Activated naive CD4-positive, alpha-beta T cell (primary cell): ENCODE data around the gene ZBTB7A.

Source experiments
- DNase-seq, 4 experiments: peaks; one replicate each; lab custom pipeline; 2025; lab: John Stamatoyannopoulos, UW

ZBTB7A gene

GRCh38 chr19:4094291-4094690 lies 27.6 kb upstream of the ZBTB7A start:
- no peak for DNase-seq

GRCh38 chr19:4093643-4094175 lies 27.0 kb upstream of the ZBTB7A start:
- no peak for DNase-seq

GRCh38 chr19:4090356-4091220 lies 23.9 kb upstream of the ZBTB7A start:
- no peak for DNase-seq

- no peak for DNase-seq
Measured at GRCh38 chr19:4089946-4090345, 23.2 kb upstream of the ZBTB7A start.

GRCh38 chr19:4089400-4089908 lies 22.8 kb upstream of the ZBTB7A start:
- DNase-seq = peak in 2 of 4 experiments; percentile 18 to 20

GRCh38 chr19:4088975-4089374 lies 22.3 kb upstream of the ZBTB7A start:
- peak in 1 of 4 experiments; percentile 12 for DNase-seq

GRCh38 chr19:4087787-4088679 lies 21.3 kb upstream of the ZBTB7A start:
- no peak for DNase-seq

- no peak for DNase-seq
Measured at GRCh38 chr19:4086411-4086867, 19.7 kb upstream of the ZBTB7A start.

- no peak for DNase-seq
Measured at GRCh38 chr19:4084547-4084877, 17.8 kb upstream of the ZBTB7A start.

- DNase-seq = no peak
Measured at GRCh38 chr19:4083677-4084546, 17.2 kb upstream of the ZBTB7A start.

- DNase-seq = no peak
Measured at GRCh38 chr19:4082172-4082571, 15.5 kb upstream of the ZBTB7A start.

- DNase-seq = no peak
Measured at GRCh38 chr19:4081441-4082129, 14.9 kb upstream of the ZBTB7A start.

- no peak for DNase-seq
Measured at GRCh38 chr19:4080473-4080872, 13.8 kb upstream of the ZBTB7A start.

GRCh38 chr19:4077800-4078684 lies 11.3 kb upstream of the ZBTB7A start:
- DNase-seq = peak in 2 of 4 experiments; percentile 22 to 40

- DNase-seq = no peak
Measured at GRCh38 chr19:4077007-4077374, 10.3 kb upstream of the ZBTB7A start.

- DNase-seq = no peak
Measured at GRCh38 chr19:4075373-4075772, 8.7 kb upstream of the ZBTB7A start.

GRCh38 chr19:4071610-4072009 lies 4.9 kb upstream of the ZBTB7A start:
- DNase-seq = no peak

GRCh38 chr19:4069331-4069959 lies 2.7 kb upstream of the ZBTB7A start:
- peak in 2 of 4 experiments; percentile 28 to 33 for DNase-seq
